ENCODE data around the gene LRPAP1.
A peak's percentile ranks its signal among the peaks of the same experiment; 100 is the strongest.

Gene LRPAP1

GRCh38 chr4:3486541-3487540 is 45.4 kb downstream of the LRPAP1 start:
- TF ChIP-seq CTCF (conservative IDR thresholded peaks at IDR 0.05) = no peak
- H3K27ac ChIP-seq = no peak overlapping the region

- no peak for TF ChIP-seq CTCF (conservative IDR thresholded peaks at IDR 0.05)
- H3K27ac ChIP-seq = no peak overlapping the region
Measured at GRCh38 chr4:3485886-3486540, 46.2 kb downstream of the LRPAP1 start.

- H3K27ac ChIP-seq = no peak overlapping the region
- TF ChIP-seq CTCF (conservative IDR thresholded peaks at IDR 0.05) = no peak
Measured at GRCh38 chr4:3485011-3485791, 47.0 kb downstream of the LRPAP1 start.

GRCh38 chr4:3484057-3484973 is 47.9 kb downstream of the LRPAP1 start:
- H3K27ac ChIP-seq = peak overlapping the region; percentile 38; the same call in 1 of the 2 replicates
- TF ChIP-seq CTCF (conservative IDR thresholded peaks at IDR 0.05) = no peak

GRCh38 chr4:3483471-3483921 is 48.7 kb downstream of the LRPAP1 start:
- no peak for TF ChIP-seq CTCF (conservative IDR thresholded peaks at IDR 0.05)
- no peak overlapping the region for H3K27ac ChIP-seq

GRCh38 chr4:3482707-3483106 is 49.5 kb downstream of the LRPAP1 start:
- H3K27ac ChIP-seq = no peak overlapping the region
- no peak for TF ChIP-seq CTCF (conservative IDR thresholded peaks at IDR 0.05)

Measured in VCaP (cell line).